Adrenal gland (tissue), 12 donors: Measurements from ENCODE around the gene CTXND1. TPM values are rescaled to one million over a fixed set of nuclear protein-coding genes. Genes with fewer than 3 reads are reported as not detected.

Experiments
- DNase-seq, 7 donors: peaks; one replicate each; pipeline ENCODE4 v3.0.0-alpha.2; 2019 to 2020
- H3K27ac ChIP-seq, 5 donors: fragments of 200-600 bp; sonication (generic) in 4 of 5; 1 replicate in 3 of 5; 2 replicates in 2 of 5; pipeline versions ENCODE4 v1.5.1 to v1.8.0; 2016 to 2020; ENCODE audit warnings: mild to moderate bottlenecking in 1 of 5
- H3K27me3 ChIP-seq: fragments of 200-600 bp; 2 replicates; pipeline ENCODE4 v1.8.0; 2021
- H3K36me3 ChIP-seq, 2 donors: fragments of 200-600 bp; replicated peaks in 1 of 2; 1 replicate in 1 of 2; 2 replicates in 1 of 2; pipeline versions ENCODE4 v1.5.1 to v1.8.0; 2018 to 2022
- H3K4me1 ChIP-seq, 2 donors: fragments of 200-600 bp; replicated peaks in 1 of 2; 1 replicate in 1 of 2; 2 replicates in 1 of 2; pipeline versions ENCODE4 v1.5.1 to v1.8.0; 2018 to 2021
- H3K4me3 ChIP-seq, 4 donors: fragments of 200-600 bp; sonication (generic) in 3 of 4; one replicate each; pipeline ENCODE4 v1.5.1; 2016 to 2018
- H3K9me3 ChIP-seq, 3 donors: fragments of 200-600 bp; sonication (generic) in 1 of 3; replicated peaks in 1 of 3; 1 replicate in 2 of 3; 2 replicates in 1 of 3; pipeline versions ENCODE4 v1.5.1 to v1.8.0; 2016 to 2021
- POLR2A ChIP-seq, 2 donors: fragments of 450-650 bp; IDR thresholded peaks; one replicate each; pipeline ENCODE4 v1.6.1; 2017; ENCODE audit warnings: antibody characterized with exemption in 2 of 2, mild to moderate bottlenecking in 2 of 2, moderate library complexity in 1 of 2
- WGBS, 4 donors: extraction: QIAGEN DNeasy Blood & Tissue Kit in 2 of 4; methylation state at CpG; one replicate each; pipeline versions ENCODE4 v1.1.5 to v1.1.7; 2013 to 2017; 5-methylcytosine and 5-hydroxymethylcytosine counted together
- intact Hi-C, 2 donors: fragments of 100-400 bp; cut with DNase I; formaldehyde crosslinking; loops; one replicate each; pipeline versions ENCODE4 v1.14.1 to v1.15.0; 2022 to 2023
- polyA plus RNA-seq, 3 donors: library from polyadenylated mRNA; stranded (reverse); fragments of 200-250 nt in 2 of 3; fragments of 350-450 nt in 1 of 3; fragmentation: Illumina TruSeq in 1 of 3; extraction: RNeasy Lipid Tissue Mini Kit (QIAGEN cat#74804) in 1 of 3; gene quantifications; one replicate each; pipeline ENCODE4 v1.2.3, GENCODE V29; 2013 to 2014
- total RNA-seq, 9 donors: library from RNA; depleted of rRNA in 4 of 9; stranded (reverse); fragments of >200 nt in 4 of 9; fragments of 120-200 nt in 1 of 9; fragmentation: NEBNext Ultra II Directional in 1 of 9; extraction: Animal tissue kit (Norgen Biotek cat#: 25700) in 1 of 9; gene quantifications; one replicate each; pipeline versions ENCODE4 v1.1.0 to v1.2.4, GENCODE V29; 2013 to 2023
- TF ChIP-seq, protein P1 (sequence below), 6 experiments: fragments of 450-650 bp in 4 of 6; fragments of 200-600 bp in 2 of 6; sonication (generic) in 1 of 6; IDR thresholded peaks; 1 replicate in 5 of 6; 2 replicates in 1 of 6; pipeline versions ENCODE4 v1.5.1 to v1.8.0; 2016 to 2021; ENCODE audit warnings: antibody characterized with exemption in 6 of 6, mild to moderate bottlenecking in 2 of 6, moderate library complexity in 1 of 6
- donor health status: healthy with polysubstance abuse.
- donor health status: Bipolar disorder and iron deficiency.
- donor health status: DM: yes; HTN: yes; CAD: no.
- donor health status: DM: no; HTN: no; CAD: no.
- donor health status: DM: no; HTN: no; CAD: no.
- donor health status: DM: yes; HTN: yes; CAD: no.

The CTXND1 gene
- total and polyA plus RNA-seq, 12 donors: 0.55 to 17.4 (median 4.3) TPM

GRCh38 chr15:80267658-80268057 lies 15.6 kb upstream of the CTXND1 start:
- intact Hi-C loops: no loop called here
- DNase-seq: no peak
- Histone ChIP-seq H3K4me1 (no peaks in the 10 kb centered on the region), H3K27ac (no peak overlapping the region), H3K9me3 (no peaks in the 10 kb centered on the region), H3K27me3 (peaks cover 7% of the 10 kb centered on the region), H3K36me3 (no peaks in the 10 kb centered on the region), H3K4me3 (no peak overlapping the region)
- 42 to 61% (median 57%) methylated on average over 2 to 3 of the region's 3 CpGs for WGBS, 4 donors
- TF ChIP-seq, protein P1, sequence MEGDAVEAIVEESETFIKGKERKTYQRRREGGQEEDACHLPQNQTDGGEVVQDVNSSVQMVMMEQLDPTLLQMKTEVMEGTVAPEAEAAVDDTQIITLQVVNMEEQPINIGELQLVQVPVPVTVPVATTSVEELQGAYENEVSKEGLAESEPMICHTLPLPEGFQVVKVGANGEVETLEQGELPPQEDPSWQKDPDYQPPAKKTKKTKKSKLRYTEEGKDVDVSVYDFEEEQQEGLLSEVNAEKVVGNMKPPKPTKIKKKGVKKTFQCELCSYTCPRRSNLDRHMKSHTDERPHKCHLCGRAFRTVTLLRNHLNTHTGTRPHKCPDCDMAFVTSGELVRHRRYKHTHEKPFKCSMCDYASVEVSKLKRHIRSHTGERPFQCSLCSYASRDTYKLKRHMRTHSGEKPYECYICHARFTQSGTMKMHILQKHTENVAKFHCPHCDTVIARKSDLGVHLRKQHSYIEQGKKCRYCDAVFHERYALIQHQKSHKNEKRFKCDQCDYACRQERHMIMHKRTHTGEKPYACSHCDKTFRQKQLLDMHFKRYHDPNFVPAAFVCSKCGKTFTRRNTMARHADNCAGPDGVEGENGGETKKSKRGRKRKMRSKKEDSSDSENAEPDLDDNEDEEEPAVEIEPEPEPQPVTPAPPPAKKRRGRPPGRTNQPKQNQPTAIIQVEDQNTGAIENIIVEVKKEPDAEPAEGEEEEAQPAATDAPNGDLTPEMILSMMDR (IDR thresholded peaks at IDR 0.05): no peak
- no peak for TF ChIP-seq POLR2A (IDR thresholded peaks at IDR 0.05)

DNA sequence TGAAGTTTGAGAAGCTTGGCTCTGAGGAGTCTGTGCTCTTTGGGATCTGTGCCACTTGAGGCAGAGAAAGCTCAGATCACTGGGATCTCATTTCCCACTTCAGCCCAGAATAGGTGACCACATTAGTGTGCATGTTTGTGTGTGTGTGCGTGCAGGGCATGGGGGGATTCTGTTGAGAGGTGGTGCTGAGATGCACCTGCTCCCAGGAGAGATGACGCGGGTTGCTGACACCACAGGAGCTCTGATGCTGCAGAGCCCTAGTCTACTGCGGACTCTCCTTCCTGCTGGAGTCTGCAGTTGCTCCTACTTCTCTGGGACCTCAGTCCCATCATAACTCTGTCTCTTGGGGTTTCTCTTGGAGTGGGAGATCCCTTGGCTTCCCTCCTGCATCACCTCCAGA lies 14.7 kb upstream of the CTXND1 start:
- Histone ChIP-seq H3K27me3 (peaks cover 3% of the 10 kb centered on the region), H3K4me3 (no peak overlapping the region), H3K9me3 (no peaks in the 10 kb centered on the region), H3K27ac (no peak overlapping the region), H3K4me1 (no peaks in the 10 kb centered on the region), H3K36me3 (no peaks in the 10 kb centered on the region)
- intact Hi-C loops: no loop called here
- WGBS, 4 donors: 81 to 89% (median 85%) methylated on average over 3 to 4 of the region's 4 CpGs
- DNase-seq: peak in 1 of 7 donors; percentile 9
- no peak for TF ChIP-seq POLR2A (IDR thresholded peaks at IDR 0.05)
- TF ChIP-seq, protein P1 (IDR thresholded peaks at IDR 0.05): no peak

GRCh38 chr15:80266113-80266512 lies 14.1 kb upstream of the CTXND1 start:
- WGBS, 4 donors: 56 to 81% (median 63%) methylated on average over 3 of the region's 3 CpGs

DNA sequence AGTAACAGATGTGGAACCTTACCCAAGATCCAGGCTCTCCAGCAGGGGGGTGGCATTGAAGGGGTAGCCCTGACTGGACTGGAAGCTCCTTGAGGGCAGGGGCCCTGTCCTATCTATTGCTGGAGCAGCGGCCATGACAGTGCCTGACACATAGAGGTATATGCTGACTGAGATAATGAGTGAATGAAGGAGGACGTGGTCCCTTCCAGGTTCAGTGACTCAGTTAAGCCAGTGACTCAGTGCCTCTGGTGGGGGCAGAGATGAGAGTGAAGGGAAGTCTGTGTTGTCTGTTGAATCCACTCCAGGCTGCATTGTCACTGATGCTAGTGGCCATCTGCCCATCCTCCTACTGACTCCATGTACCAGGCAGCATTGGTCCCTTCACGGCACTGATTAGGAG lies 13.0 kb upstream of the CTXND1 start:
- DNase-seq: peak in 2 of 7 donors; percentile 30 to 54
- WGBS, 4 donors: 63 to 75% (median 72%) methylated on average over 3 of the region's 3 CpGs
- H3K27me3 ChIP-seq: peaks cover 3% of the 10 kb centered on the region
- no peaks in the 10 kb centered on the region for H3K4me1 ChIP-seq
- H3K9me3 ChIP-seq: no peaks in the 10 kb centered on the region
- H3K36me3 ChIP-seq: no peaks in the 10 kb centered on the region
- intact Hi-C loops: no loop called here
- no peak overlapping the region for H3K4me3 ChIP-seq
- no peak overlapping the region for H3K27ac ChIP-seq
- TF ChIP-seq, protein P1 (IDR thresholded peaks at IDR 0.05): no peak
- no peak for TF ChIP-seq POLR2A (IDR thresholded peaks at IDR 0.05)

More at GRCh38 chr15:80266113-80266512, 14.1 kb upstream of the CTXND1 start:
- H3K4me1 ChIP-seq: no peaks in the 10 kb centered on the region
- H3K36me3 ChIP-seq: no peaks in the 10 kb centered on the region
- TF ChIP-seq POLR2A (IDR thresholded peaks at IDR 0.05): no peak
- TF ChIP-seq, protein P1 (IDR thresholded peaks at IDR 0.05): no peak
- no peak overlapping the region for H3K27ac ChIP-seq
- H3K4me3 ChIP-seq: no peak overlapping the region
- no peaks in the 10 kb centered on the region for H3K9me3 ChIP-seq
- peaks cover 3% of the 10 kb centered on the region for H3K27me3 ChIP-seq
- no peak for DNase-seq
- intact Hi-C loops: no loop called here
